VCaP (cell line): ENCODE measurements around the gene FNDC3B.

Experiments
- H3K27ac ChIP-seq: fragments of 450-650 bp; 2 replicates; pipeline ENCODE4 v1.5.1; 2017
- CTCF ChIP-seq: fragments of 450-650 bp; conservative IDR thresholded peaks from 2 replicates; pipeline ENCODE4 v1.5.1; 2017; ENCODE audit warnings: mild to moderate bottlenecking, moderate library complexity

FNDC3B gene

GRCh38 chr3:172256101-172256734 lies 216.8 kb downstream of the FNDC3B start:
- H3K27ac ChIP-seq: no peak overlapping the region
- TF ChIP-seq CTCF: no peak

- TF ChIP-seq CTCF: no peak
- H3K27ac ChIP-seq: no peak overlapping the region
Measured at GRCh38 chr3:172257648-172258400, 218.4 kb downstream of the FNDC3B start.

- no peak overlapping the region for H3K27ac ChIP-seq
- TF ChIP-seq CTCF: no peak
Measured at GRCh38 chr3:172258624-172259023, 219.2 kb downstream of the FNDC3B start.

GRCh38 chr3:172259111-172259541 lies 219.7 kb downstream of the FNDC3B start:
- H3K27ac ChIP-seq: no peak overlapping the region
- TF ChIP-seq CTCF: no peak

- no peak overlapping the region for H3K27ac ChIP-seq
- no peak for TF ChIP-seq CTCF
Measured at GRCh38 chr3:172259726-172260248, 220.4 kb downstream of the FNDC3B start.

- no peak overlapping the region for H3K27ac ChIP-seq
- TF ChIP-seq CTCF: no peak
Measured at GRCh38 chr3:172260381-172260780, 221.0 kb downstream of the FNDC3B start.

- H3K27ac ChIP-seq: no peak overlapping the region
- no peak for TF ChIP-seq CTCF
Measured at GRCh38 chr3:172261054-172261453, 221.7 kb downstream of the FNDC3B start.
